Ovary (tissue), 3 donors: ENCODE data around the gene GRB7.
"Not testable (repeated sequence)": the region's sequence is repeated elsewhere in the genome, so short reads cannot be mapped to it uniquely, and the experiment has no call there.

ENCODE experiments used
- CTCF ChIP-seq, 3 donors: fragments of 450-650 bp in 2 of 3; fragments of 200-600 bp in 1 of 3; IDR thresholded peaks; one replicate each; pipeline versions ENCODE4 v1.5.1 to v1.8.0; 2016 to 2022; ENCODE audit warnings: antibody characterized with exemption in 3 of 3, mild to moderate bottlenecking in 1 of 3
- EP300 ChIP-seq: sonication (generic); formaldehyde crosslinking; IDR thresholded peaks from one replicate; pipeline ENCODE4 v1.6.1; 2017; ENCODE audit warnings: antibody characterized with exemption
- POLR2A ChIP-seq: fragments of 450-650 bp; IDR thresholded peaks from one replicate; pipeline ENCODE4 v1.6.1; 2017; ENCODE audit warnings: antibody characterized with exemption, mild to moderate bottlenecking, moderate library complexity
- donor health status: DM: no; HTN: no; CAD: no.

GRCh38 chr17:39711071-39711470 lies 26.7 kb upstream of the GRB7 start:
- TF ChIP-seq CTCF (IDR thresholded peaks at IDR 0.05); POLR2A; EP300: not testable (repeated sequence)
